Endothelial cell (in vitro differentiated cells): ENCODE data around the gene AFAP1L2. TPM values are rescaled to one million over a fixed set of nuclear protein-coding genes. Genes with fewer than 3 reads are reported as not detected.

Source experiments
- DNase-seq: peaks from one replicate; pipeline ENCODE4 v3.0.0; 2021; ENCODE audit warnings: low spot score
- H3K27ac Mint-ChIP-seq: one replicate; pipeline ENCODE4 v1.8.0; 2021; ENCODE audit warnings: mixed read lengths, inconsistent platforms; ENCODE audit not compliant: unreplicated experiment
- H3K27me3 Mint-ChIP-seq: one replicate; pipeline ENCODE4 v1.8.0; 2021; ENCODE audit warnings: mild to moderate bottlenecking, moderate library complexity, mixed read lengths, inconsistent platforms; ENCODE audit not compliant: unreplicated experiment
- H3K36me3 Mint-ChIP-seq: one replicate; pipeline ENCODE4 v1.8.0; 2021; ENCODE audit warnings: mild to moderate bottlenecking, low read depth, mixed read lengths, inconsistent platforms; ENCODE audit not compliant: unreplicated experiment
- H3K4me1 Mint-ChIP-seq: one replicate; pipeline ENCODE4 v1.8.0; 2021; ENCODE audit warnings: mild to moderate bottlenecking, mixed read lengths, inconsistent platforms; ENCODE audit not compliant: unreplicated experiment
- H3K4me3 Mint-ChIP-seq: one replicate; pipeline ENCODE4 v1.8.0; 2021; ENCODE audit warnings: mild to moderate bottlenecking, mixed read lengths, inconsistent platforms; ENCODE audit not compliant: unreplicated experiment
- H3K9me3 Mint-ChIP-seq: one replicate; pipeline ENCODE4 v1.8.0; 2021; ENCODE audit warnings: mixed read lengths, inconsistent platforms; ENCODE audit not compliant: unreplicated experiment
- CTCF ChIP-seq: fragments of 200-600 bp; sonication (generic); IDR thresholded peaks from one replicate; pipeline ENCODE4 v1.5.0; 2021; ENCODE audit warnings: antibody characterized with exemption; ENCODE audit not compliant: unreplicated experiment
- total RNA-seq: library from RNA; stranded (reverse); fragmentation: NEBNext Ultra II Directional; extraction: Animal tissue kit (Norgen Biotek cat#: 25700); gene quantifications from one replicate; pipeline ENCODE4 v1.2.1, GENCODE V29; 2021; ENCODE audit not compliant: unreplicated experiment

Gene AFAP1L2
- total RNA-seq, 1 donor from 2014 or later, result 0.77 TPM

GRCh38 chr10:114256822-114257221 is 147.5 kb downstream of the AFAP1L2 start:
- Mint-ChIP-seq H3K27me3 (peaks cover 11% of the 10 kb centered on the region), H3K4me1 (peaks cover 28% of the 10 kb centered on the region), H3K4me3 (no peak overlapping the region), H3K36me3 (peaks cover 8% of the 10 kb centered on the region), H3K27ac (no peak overlapping the region), H3K9me3 (no peaks in the 10 kb centered on the region)
- DNase-seq, result no peak
- TF ChIP-seq CTCF, result no peak

- no peaks in the 10 kb centered on the region for H3K9me3 Mint-ChIP-seq
- H3K27ac Mint-ChIP-seq, result no peak overlapping the region
- H3K4me3 Mint-ChIP-seq, result no peak overlapping the region
- H3K4me1 Mint-ChIP-seq, result peaks cover 29% of the 10 kb centered on the region
- H3K36me3 Mint-ChIP-seq, result peaks cover 8% of the 10 kb centered on the region
- peaks cover 13% of the 10 kb centered on the region for H3K27me3 Mint-ChIP-seq
- DNase-seq, result no peak
- TF ChIP-seq CTCF, result no peak
Observed at GRCh38 chr10:114256008-114256765, 148.1 kb downstream of the AFAP1L2 start.

- no peak overlapping the region for H3K27ac Mint-ChIP-seq
- H3K4me1 Mint-ChIP-seq, result peaks cover 38% of the 10 kb centered on the region
- no peak for DNase-seq
- no peak overlapping the region for H3K4me3 Mint-ChIP-seq
- no peaks in the 10 kb centered on the region for H3K9me3 Mint-ChIP-seq
- H3K36me3 Mint-ChIP-seq, result peaks cover 8% of the 10 kb centered on the region
- peaks cover 15% of the 10 kb centered on the region for H3K27me3 Mint-ChIP-seq
- no peak for TF ChIP-seq CTCF
Observed at GRCh38 chr10:114255227-114255626, 149.1 kb downstream of the AFAP1L2 start.

GRCh38 chr10:114252883-114253282 is 151.4 kb downstream of the AFAP1L2 start:
- Mint-ChIP-seq H3K9me3 (no peaks in the 10 kb centered on the region), H3K4me3 (no peak overlapping the region), H3K27ac (no peak overlapping the region), H3K36me3 (peaks cover 8% of the 10 kb centered on the region), H3K4me1 (peaks cover 44% of the 10 kb centered on the region), H3K27me3 (peaks cover 18% of the 10 kb centered on the region)
- no peak for TF ChIP-seq CTCF
- no peak for DNase-seq

GRCh38 chr10:114252092-114252491 is 152.2 kb downstream of the AFAP1L2 start:
- Mint-ChIP-seq H3K9me3 (no peaks in the 10 kb centered on the region), H3K27me3 (peaks cover 18% of the 10 kb centered on the region), H3K27ac (no peak overlapping the region)

More at GRCh38 chr10:114252092-114252491, 152.2 kb downstream of the AFAP1L2 start:
- no peak for DNase-seq
- TF ChIP-seq CTCF, result no peak
- Mint-ChIP-seq H3K4me1 (peaks cover 38% of the 10 kb centered on the region), H3K4me3 (no peak overlapping the region), H3K36me3 (peaks cover 8% of the 10 kb centered on the region)
